Body of pancreas (tissue), 4 donors: ENCODE results near the gene NFKB2. TPM values are rescaled to one million over a fixed set of nuclear protein-coding genes. Genes with fewer than 3 reads are reported as not detected.
A peak's percentile ranks its signal among the peaks of the same experiment; 100 is the strongest.

Experiments used
- ATAC-seq: fragments of 150-250 bp; one replicate; pipeline ENCODE4 v1.9.1; 2016
- DNase-seq, 4 donors: peaks; one replicate each; pipeline ENCODE4 v3.0.0-alpha.2; 2019
- H3K27ac ChIP-seq, 4 donors: fragments of 200-600 bp; sonication (generic); 1 replicate in 3 of 4; 2 replicates in 1 of 4; pipeline versions ENCODE4 v1.5.1 to v1.6.1; 2016 to 2019; ENCODE audit warnings: mild to moderate bottlenecking in 1 of 4, mixed read lengths in 1 of 4, moderate library complexity in 1 of 4
- H3K27me3 ChIP-seq, 2 donors: fragments of 200-600 bp; sonication (generic); one replicate each; pipeline ENCODE4 v1.6.0; 2016; ENCODE audit warnings: mild to moderate bottlenecking in 1 of 2
- H3K36me3 ChIP-seq, 2 donors: fragments of 200-600 bp; sonication (generic); replicated peaks in 1 of 2; 2 replicates each; pipeline ENCODE4 v1.5.1; 2016; ENCODE audit warnings: low read depth in 2 of 2; ENCODE audit not compliant: insufficient read depth in 1 of 2
- H3K4me1 ChIP-seq: fragments of 200-600 bp; sonication (generic); one replicate; pipeline ENCODE4 v1.6.0; 2016
- H3K4me3 ChIP-seq, 2 donors: fragments of 200-600 bp; sonication (generic); 1 replicate in 1 of 2; 2 replicates in 1 of 2; pipeline ENCODE4 v1.5.1; 2016 to 2019
- H3K9me3 ChIP-seq, 3 donors: fragments of 200-600 bp; sonication (generic); 1 replicate in 2 of 3; 2 replicates in 1 of 3; pipeline ENCODE4 v1.5.1; 2016
- CTCF ChIP-seq, 7 experiments: fragments of 450-650 bp in 4 of 7; fragments of 200-600 bp in 3 of 7; sonication (generic) in 3 of 7; IDR thresholded peaks; one replicate each; pipeline ENCODE4 v1.5.1; 2016 to 2019; ENCODE audit warnings: antibody characterized with exemption in 7 of 7
- POLR2A ChIP-seq, 3 donors: fragments of 450-650 bp; IDR thresholded peaks; one replicate each; pipeline ENCODE4 v1.6.1; 2016; ENCODE audit warnings: antibody characterized with exemption in 3 of 3, mild to moderate bottlenecking in 2 of 3
- WGBS, 2 donors: methylation state at CpG; one replicate each; pipeline ENCODE4 v1.1.5; 2017; 5-methylcytosine and 5-hydroxymethylcytosine counted together
- intact Hi-C: fragments of 100-400 bp; cut with DNase I; formaldehyde crosslinking; loops from one replicate; pipeline ENCODE4 v1.15.1; 2023
- total RNA-seq, 2 donors: library from RNA; depleted of rRNA; stranded (reverse); fragments of >200 nt; gene quantifications; one replicate each; pipeline ENCODE4 v1.1.0, GENCODE V29; 2016

The NFKB2 gene
- total RNA-seq, 2 donors from 2014 or later, result 17.9 to 30.0 TPM

GRCh38 chr10:102409604-102410428 lies 14.3 kb downstream of the NFKB2 start:
- DNase-seq (no peak), ATAC-seq (no peak)
- Histone ChIP-seq H3K4me3 (no peak overlapping the region), H3K9me3 (no peaks in the 10 kb centered on the region), H3K27ac (no peak overlapping the region), H3K27me3 (peaks cover 0 to 35% of the 10 kb centered on the region in 2 donors), H3K4me1 (peaks cover 20% of the 10 kb centered on the region), H3K36me3 (no peaks in the 10 kb centered on the region)
- intact Hi-C loops, result no loop called here
- TF ChIP-seq POLR2A (IDR thresholded peaks at IDR 0.05) (no peak), CTCF (IDR thresholded peaks at IDR 0.05) (no peak)
- WGBS, 2 donors, result 26 to 27% methylated on average over 19 to 24 of the region's 24 CpGs

GRCh38 chr10:102410429-102411073 lies 15.0 kb downstream of the NFKB2 start:
- H3K27ac ChIP-seq, result no peak overlapping the region
- intact Hi-C loops, result no loop called here
- no peaks in the 10 kb centered on the region for H3K36me3 ChIP-seq
- DNase-seq, result no peak
- H3K4me1 ChIP-seq, result peaks cover 20% of the 10 kb centered on the region
- TF ChIP-seq CTCF (IDR thresholded peaks at IDR 0.05) (no peak), POLR2A (IDR thresholded peaks at IDR 0.05) (peak in 1 of 3 donors; percentile 12)
- peaks cover 0 to 35% of the 10 kb centered on the region in 2 donors for H3K27me3 ChIP-seq
- ATAC-seq, result no peak
- WGBS, 2 donors, result 5 to 12% methylated on average over 3 to 48 of the region's 48 CpGs
- no peak overlapping the region for H3K4me3 ChIP-seq
- H3K9me3 ChIP-seq, result no peaks in the 10 kb centered on the region

- WGBS, 2 donors, result 61 to 75% methylated on average over 12 to 14 of the region's 14 CpGs
Measured at GRCh38 chr10:102411341-102412255, 16.1 kb downstream of the NFKB2 start.

GRCh38 chr10:102412293-102412692 lies 16.8 kb downstream of the NFKB2 start:
- intact Hi-C loops, result no loop called here
- WGBS, 2 donors, result 76% methylated on average over 8 to 10 of the region's 10 CpGs
- Histone ChIP-seq H3K36me3 (no peaks in the 10 kb centered on the region), H3K27me3 (peaks cover 0 to 35% of the 10 kb centered on the region in 2 donors), H3K27ac (no peak overlapping the region), H3K9me3 (no peaks in the 10 kb centered on the region), H3K4me3 (no peak overlapping the region), H3K4me1 (peaks cover 20% of the 10 kb centered on the region)
- no peak for TF ChIP-seq CTCF (IDR thresholded peaks at IDR 0.05)
- no peak for TF ChIP-seq POLR2A (IDR thresholded peaks at IDR 0.05)
- ATAC-seq, result no peak
- DNase-seq, result no peak

More at GRCh38 chr10:102411341-102412255, 16.1 kb downstream of the NFKB2 start:
- no peaks in the 10 kb centered on the region for H3K36me3 ChIP-seq
- H3K27ac ChIP-seq, result no peak overlapping the region
- DNase-seq (no peak), ATAC-seq (no peak)
- intact Hi-C loops, result no loop called here
- peaks cover 0 to 35% of the 10 kb centered on the region in 2 donors for H3K27me3 ChIP-seq
- TF ChIP-seq CTCF (IDR thresholded peaks at IDR 0.05), result no peak
- no peak for TF ChIP-seq POLR2A (IDR thresholded peaks at IDR 0.05)
- no peaks in the 10 kb centered on the region for H3K9me3 ChIP-seq
- no peak overlapping the region for H3K4me3 ChIP-seq
- H3K4me1 ChIP-seq, result peaks cover 20% of the 10 kb centered on the region
